NCI-H69 (cell line): Measurements from ENCODE around the gene TMEM233.
A peak's percentile ranks its signal among the peaks of the same experiment; 100 is the strongest.
"Not testable (repeated sequence)": the region's sequence is repeated elsewhere in the genome, so short reads cannot be mapped to it uniquely, and the experiment has no call there.

Source experiments
- DNase-seq: peaks from one replicate; lab custom pipeline; 2025; lab: John Stamatoyannopoulos, UW

Gene TMEM233

DNA sequence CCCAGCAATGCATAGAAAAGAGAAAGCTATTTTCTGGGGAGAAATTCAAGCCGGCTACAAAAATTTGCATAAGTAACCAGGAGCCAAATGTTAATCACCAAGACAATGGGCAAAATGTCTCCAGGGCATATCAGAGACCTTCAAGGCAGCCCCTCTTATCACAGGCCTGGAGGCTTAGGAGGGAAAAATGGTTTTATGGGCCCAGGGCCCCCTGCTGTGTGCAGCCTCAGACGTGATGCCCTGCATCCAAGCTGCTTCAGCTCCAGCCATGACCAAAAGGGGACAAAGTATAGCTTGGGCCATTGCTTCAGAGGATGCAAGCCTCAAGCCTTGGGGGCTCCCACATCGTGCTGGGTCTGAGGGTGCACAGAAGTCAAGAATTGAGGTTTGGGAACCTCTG lies 15.8 kb downstream of the TMEM233 start:
- no peak for DNase-seq

DNA sequence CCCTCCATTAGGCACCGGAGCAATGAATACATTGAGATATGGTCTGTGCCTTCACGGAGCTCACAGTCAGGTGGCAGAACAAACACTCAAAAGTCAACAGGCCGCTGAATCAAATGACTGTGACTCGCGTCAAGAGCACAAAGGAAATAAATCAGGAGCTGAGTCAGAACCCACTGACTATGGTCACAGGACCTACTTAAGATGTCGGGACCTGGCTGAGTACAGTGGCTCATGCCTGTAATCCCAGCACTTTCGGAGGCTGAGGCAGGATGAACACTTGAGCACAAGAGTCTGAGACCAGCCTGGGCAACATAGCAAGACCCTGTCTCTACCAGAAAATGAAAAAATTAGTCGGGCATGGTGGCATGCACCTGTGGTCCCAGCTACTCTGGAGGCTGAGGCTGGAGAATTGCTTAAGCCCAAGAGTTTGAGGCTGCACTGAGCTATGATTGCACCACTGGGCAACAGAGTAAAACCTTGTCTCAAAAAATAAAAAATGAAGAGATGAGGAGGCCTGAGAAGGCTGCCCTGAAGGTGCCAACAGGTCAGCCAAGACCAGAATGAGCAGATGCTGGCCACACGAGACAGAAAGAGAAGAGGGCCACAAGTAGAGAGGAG lies 19.9 kb downstream of the TMEM233 start:
- peak; percentile 13 for DNase-seq

DNA sequence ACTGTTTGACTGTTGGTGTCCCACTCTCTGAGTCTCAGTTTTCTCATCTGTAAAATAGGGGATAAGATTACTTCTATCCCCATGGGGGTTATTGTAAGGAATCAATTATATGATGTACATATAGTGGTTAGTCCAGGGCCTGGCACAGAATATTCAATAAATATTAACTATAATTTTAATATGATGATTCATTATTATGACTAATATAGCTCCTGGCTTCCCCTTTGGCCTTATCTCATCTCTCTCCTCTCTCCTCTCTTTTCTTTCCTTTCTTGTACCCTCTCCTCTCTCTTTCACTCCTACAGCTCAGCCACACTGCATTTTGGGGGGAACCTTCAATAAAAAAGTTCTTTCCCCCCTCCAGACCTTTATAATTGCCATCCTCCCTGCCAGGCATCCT lies 21.1 kb downstream of the TMEM233 start:
- DNase-seq: no peak

DNA sequence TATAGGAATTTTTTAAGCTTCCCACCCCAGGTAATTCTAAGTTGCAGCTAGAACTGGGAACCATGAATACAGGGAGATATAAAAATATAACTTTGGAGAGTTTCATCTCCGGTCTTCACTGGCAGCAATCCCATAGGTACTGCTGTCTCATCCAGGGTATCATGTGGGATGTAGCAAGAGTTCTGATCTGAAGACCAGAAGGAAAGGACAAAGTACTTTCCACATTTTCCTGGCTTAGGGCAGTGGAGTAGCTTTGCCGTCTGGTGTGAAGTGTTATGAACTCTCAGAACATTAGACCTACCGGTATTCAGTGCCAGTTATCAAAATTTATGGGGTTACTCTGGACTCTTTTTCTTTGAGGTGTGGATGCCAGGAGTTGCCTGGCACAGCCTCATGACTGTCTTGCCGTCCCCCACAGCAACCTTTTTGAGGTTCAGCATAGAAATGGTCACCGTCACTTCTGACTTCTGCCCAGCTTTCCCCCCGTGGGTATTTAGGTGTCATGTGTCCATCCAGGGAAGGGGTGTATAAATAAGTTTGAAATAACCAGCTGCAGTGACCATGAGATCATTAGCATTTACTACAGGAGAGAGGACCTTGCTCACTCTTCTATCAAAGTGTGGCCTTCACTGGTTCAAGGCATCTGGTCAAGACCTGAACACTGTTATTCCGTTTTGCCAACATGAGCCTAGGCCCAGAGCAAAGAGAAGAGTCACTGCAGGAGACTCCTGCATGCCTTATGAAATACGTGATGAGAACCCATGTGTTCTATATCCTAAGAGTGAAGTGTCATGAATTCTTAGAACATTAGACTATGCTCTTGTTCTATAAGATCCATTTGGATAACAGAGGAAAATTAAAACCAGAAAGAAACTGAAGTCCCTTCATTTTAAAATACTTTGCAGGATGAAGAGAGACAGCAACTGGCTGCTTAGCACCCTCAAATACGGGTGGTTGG lies 22.2 kb downstream of the TMEM233 start:
- DNase-seq: no peak

DNA sequence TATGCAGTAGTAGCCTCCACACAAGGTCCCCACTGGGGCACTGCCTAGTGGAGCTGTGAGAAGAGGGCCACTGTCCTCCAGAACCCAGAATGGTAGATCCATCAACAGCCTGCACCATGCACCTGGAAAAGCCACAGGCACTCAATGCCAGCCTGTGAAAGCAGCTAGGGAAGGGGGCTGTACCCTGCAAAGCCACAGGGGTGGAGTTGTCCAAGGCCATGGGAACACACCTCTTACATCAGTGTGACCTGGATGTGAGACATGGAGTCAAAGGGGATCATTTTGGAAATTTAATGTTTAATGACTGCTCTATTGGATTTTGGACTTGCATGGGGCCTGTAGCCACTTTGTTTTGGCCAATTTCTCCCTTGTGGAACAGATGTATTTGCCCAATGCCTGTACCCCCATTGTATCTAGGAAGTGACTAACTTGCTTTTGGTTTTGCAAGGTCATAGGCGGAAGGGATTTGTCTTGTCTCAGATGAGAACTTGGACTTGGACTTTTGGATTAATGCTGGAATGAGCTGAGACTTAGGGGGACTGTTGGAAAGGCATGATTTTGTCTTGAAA lies 24.8 kb downstream of the TMEM233 start:
- not testable (repeated sequence) for DNase-seq

DNA sequence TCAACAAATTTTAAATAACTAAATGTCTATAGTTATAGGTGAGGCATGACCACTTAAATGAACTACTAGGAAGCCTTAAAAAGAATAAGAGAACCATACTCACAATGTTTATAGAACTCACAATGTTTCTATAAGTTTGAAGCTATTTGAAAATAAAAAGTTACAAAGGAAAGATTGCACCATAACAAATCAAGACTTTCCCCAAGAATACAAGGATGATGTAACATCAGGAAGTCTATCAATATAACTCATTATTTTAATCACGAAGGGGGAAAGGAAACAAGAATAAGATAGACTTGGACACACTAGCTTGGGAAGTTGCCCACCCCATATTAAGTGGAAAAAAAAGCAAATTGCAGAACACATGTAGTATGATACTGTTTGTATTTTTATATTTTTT lies 26.9 kb downstream of the TMEM233 start:
- no peak for DNase-seq

DNA sequence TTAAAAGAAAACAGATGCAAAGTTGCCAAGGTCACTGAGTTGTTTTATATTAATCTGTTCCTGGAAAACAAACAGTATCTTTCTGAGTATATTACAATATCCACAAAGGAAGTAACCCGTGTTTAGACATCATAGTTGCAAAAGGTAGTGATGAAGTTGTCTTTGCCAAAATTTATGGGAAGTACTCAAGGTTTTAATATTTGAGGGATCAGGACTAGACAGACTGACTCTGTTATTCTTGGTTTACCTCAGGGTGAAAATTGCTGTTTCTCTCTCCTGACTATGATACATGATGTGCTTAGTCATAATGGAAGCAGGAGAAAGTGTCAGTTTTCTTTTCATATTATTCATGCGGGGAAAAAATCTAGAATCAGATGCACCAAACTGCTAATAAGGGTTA lies 28.3 kb downstream of the TMEM233 start:
- DNase-seq: no peak

DNA sequence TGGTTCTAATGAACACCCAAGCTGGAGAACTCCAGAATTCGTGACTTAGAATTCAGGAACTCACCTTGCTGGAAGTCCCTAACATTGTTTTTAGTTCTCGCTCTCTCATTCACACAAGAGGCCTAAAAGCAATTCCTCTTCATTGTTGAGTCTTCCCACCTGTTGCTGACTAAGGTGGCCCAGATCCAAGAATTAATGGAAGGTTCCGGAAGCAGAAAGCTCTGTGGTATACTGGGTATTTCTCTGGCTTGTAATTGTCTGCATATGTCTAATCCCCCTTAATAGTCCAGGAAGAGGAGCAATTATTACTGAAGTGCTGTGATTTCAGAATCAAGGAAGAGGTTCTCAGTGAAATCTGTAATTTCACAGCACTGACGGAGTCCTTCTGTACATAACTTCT lies 31.4 kb downstream of the TMEM233 start:
- DNase-seq: peak; percentile 79

DNA sequence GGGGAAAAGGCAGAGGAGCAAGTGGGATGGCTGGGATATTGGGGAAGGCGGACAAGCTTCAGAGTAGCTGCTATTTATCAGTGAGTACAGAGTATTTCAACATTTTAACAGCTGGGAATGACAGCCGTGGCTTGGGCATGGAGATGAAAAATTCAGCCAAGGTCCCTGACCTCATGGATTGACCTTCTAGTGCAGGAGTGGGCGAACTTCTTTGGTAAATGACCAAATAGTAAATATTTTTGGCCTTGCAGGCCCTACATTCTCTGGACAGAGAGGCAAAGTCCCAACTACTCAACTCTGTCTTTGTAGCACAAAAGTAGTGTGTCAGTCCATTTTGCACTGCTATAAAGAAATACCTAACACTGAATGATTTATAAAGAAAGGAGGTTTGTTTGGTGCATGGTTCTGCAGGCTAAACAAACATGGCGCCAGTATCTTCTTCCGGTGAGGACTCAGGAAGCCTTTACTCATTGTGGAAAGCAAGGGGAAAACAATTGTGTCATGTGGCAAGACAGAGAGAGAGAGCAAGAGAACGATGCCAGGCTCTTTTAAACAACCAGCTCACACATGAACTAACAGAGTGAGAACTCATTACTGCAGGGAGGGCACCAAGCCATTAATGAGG lies 33.6 kb downstream of the TMEM233 start:
- DNase-seq: no peak

DNA sequence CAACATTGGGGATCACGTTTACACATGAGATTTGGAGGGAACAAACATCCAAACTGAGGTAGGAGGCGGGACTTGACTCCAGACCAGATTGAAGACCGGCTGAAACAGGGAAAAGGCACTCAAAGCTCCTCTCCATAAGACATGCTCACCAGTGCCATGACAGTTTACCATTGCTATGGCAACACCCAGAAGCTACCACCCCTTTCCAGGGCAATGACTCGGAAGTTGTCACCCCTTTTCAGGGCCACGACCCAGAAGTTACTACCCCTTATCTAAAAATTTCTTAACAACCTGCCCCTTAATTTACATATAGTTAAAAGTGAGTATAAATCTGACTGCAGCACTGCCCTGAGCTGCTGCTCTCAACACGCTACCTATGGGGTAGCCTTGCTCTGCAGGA lies 34.1 kb downstream of the TMEM233 start:
- DNase-seq: no peak

DNA sequence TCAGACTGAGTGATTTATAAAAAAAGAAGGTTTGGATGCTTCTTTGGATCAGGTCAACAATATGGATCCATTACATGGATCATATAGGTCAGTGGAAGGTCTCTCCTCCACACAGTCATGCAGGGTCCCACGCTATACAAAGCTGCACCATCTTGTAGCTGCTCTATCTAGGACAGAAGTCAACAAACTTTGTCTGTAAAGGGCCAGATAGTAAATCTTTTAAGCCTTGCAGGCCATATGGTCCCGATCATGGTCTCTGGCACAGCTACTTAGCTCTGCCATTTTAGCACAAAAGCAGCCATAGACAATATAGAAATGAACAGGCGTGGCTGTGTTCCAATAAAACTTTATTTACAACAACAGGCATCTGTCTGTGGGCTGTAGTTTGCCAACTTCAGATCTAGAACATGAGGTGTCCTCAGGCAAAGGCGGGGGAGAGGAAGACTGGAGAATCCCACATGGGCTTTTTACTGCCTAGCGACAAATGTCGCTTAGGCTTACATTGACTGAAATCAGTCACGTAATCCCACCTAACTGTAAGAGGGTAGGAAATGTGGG lies 36.7 kb downstream of the TMEM233 start:
- DNase-seq: no peak

DNA sequence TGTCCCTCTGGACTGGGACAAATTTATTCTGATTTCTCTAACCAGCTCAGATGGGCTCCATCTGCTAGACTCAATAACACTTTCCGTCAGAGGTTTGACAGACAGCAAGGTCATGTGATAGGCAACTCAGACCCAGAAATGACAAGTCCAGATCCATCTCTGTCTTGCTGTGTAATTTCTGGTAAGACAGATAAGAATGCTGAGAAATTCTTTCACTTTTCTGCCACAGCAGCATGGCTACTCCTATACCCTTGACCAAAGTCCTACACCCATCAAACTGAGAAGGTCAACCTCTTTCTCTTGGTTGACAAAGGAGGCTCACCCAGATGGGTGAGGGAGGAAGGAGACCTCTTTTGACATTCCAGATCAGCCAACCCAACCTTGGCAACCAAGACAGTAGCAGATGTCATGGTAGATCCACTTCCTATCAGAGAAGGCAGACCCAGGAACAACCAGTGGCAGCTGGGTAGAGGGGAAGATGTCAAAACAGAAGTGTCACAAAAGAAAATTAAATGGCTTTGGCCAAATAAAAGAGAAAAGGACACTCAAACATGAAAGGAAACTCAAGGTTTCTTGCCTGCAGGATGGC lies 37.5 kb downstream of the TMEM233 start:
- DNase-seq: no peak

DNA sequence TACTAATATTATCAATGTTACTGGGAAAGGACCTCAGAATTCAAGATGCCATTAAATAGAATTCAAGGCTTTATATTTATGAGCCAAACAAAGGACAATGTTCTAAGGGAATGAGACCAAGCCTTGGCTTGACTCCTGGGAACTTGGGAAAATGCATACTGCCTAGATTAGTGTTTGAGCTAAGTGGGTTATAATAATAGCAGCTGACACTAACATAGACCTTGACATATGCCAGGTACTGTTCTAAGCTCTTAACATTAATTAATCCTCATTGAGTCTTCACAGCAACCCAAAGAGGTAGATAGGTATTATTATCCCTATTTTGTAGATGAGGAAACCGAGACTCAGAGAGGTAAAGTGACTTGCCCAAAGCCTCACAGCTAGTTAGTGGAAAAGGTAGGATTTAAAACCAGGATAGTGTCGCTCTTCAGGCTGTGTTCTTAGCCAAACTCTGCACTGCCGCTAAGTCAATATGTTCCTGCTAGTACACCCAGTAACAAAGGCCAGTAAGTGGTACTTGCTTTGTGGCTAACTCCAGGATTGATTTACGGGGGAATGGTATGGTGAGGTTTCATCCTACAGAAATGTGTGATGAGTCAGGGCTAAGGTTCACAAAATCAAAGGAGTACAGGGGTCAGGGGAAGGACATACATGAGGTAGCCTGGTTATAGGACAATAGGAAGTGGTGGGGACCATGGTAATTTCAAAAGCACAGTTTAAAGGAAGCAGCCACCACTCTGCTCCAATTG lies 38.5 kb downstream of the TMEM233 start:
- DNase-seq: no peak

DNA sequence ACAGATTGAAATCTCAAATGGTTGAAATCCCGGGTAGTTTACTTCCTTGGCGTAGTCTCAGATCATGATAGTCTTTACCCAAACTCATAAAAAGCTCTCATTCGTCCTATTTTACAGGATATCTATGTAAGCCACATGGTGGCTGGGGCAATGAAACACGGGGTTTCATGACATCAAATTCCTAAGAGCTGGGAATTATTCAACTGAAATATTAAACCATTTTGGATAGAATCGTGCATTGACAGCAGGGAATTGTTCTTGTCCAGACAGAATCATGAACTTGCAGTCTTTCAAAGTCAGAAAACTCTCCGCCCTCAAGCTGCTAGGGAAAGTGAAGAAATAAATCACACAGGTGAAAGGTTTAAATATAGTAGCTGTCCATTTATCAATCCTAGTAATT lies 41.2 kb downstream of the TMEM233 start:
- DNase-seq: no peak

DNA sequence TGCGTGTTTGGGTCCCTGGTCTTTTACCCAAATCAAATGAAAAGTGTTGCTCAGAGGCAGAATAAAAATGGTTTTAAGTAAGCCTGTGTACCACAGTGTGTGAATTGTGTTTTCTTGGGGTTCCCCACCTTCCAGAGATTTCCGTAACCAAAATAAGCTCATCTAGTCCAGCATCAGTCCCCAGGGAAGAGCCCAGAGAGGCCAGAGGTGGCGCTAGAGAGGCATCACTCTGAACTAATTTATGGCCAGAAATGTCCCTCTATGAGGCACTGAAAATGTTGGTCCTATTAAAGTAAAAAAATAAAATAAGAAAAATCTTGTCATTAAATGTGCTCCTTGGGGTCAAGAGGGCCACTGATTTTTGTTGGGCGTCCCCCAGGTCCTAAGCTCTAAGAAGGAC lies 49.4 kb downstream of the TMEM233 start:
- peak; percentile 12 for DNase-seq

DNA sequence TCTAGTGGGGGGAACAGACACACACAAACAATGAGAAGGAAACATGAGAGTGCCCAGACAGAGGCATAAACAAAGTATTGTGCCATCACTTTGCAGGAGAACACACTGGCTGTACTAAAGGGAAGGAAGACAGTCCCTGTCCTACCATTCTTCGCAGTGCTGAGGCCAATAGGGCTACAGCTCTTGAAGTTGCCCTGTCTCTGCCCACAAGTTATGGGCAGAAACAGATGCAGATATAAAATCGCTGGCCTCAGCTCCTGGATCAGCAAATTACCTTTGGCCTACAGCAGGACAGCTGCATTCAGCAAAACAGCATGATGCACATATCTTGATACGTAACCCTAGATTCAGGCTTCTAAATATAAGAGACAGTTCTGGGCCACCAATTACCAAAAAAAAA lies 51.4 kb downstream of the TMEM233 start:
- DNase-seq: no peak

DNA sequence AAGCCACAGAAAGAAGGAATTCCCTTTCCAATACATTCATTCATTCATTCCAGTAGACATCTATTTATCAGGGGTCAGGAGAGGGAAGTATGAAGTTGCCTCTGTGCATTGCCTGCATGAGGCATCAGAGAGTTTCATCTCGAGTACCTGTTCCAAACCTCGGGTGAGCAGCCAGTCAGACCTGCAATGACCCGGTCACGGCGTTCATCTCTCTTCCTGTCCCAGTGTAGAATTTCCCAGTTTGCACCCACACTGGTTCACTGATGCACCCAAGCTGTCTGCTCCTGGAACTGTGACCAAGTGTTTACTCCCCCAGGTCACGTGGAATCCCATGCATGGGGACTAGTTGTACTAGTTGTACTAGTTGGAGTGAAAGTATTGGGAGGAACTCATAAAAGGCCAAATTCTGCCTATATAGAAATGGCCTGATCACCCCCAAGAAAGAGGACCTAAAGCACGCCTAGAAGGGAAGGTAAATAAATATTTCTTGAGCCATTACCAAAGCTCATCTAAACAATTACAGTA lies 52.0 kb downstream of the TMEM233 start:
- DNase-seq: no peak

DNA sequence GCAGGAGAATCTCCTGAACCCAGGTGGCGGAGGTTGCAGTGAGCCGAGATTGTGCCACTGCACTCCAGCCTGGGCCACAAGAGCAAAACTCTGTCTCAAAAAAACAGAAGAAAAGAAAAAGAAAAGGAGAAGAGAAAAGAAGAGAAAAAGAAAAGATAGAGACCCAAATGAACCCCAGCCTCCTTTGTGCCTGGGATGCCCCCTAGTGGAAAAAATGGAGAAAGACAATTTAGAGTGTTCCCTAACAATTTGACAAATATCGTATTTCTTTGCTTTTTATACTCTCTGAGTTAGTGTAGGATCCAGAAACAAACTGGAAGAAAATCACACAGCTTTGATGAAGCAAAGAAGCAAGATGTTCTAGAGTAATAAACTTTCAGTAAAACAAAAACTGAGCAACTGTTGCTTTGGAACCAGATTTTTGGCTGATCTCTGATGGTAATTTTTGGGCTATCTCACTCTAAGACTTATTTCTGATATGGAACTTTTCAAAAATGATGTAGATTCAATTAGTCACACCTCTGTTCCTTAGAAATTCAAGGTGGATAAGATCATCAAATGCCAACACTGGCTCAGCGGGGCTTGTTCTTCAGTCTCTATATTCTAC lies 55.7 kb downstream of the TMEM233 start:
- DNase-seq: peak; percentile 44

DNA sequence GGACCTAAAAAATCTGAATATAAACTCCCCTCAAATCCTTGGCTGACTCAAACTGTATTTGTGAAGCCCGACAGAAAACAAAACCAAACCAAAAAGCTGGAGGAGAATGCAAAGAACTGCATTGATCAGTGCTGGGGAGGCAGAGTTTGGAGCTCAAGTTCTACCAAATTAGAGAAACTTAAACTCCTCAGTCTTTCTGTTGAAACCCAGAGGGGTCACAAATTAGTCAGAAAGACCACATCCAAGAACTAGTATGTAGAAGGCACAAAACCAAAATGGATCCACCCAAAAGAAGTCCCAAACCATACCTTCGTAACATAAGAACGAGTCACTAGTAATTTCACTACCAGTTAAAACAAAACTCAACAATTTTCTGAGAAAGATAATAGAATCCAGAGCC lies 59.1 kb downstream of the TMEM233 start:
- no peak for DNase-seq

DNA sequence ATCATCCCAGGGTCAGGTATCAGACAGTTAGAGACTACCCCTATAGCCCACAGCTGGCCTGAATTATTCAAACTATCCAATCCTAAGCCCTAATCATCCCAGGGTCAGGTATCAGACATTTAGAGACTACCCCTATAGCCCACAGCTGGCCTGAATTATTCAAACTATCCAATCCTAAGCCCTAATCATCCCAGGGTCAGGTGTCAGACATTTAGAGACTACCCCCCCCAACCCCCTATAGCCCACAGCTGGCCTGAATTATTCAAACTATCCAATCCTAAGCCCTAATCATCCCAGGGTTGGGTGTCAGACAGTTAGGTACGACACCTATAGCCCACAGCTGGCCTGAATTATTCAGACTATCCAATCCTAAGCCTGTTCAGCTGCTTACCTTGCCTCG lies 63.4 kb downstream of the TMEM233 start:
- DNase-seq: not testable (repeated sequence)

DNA sequence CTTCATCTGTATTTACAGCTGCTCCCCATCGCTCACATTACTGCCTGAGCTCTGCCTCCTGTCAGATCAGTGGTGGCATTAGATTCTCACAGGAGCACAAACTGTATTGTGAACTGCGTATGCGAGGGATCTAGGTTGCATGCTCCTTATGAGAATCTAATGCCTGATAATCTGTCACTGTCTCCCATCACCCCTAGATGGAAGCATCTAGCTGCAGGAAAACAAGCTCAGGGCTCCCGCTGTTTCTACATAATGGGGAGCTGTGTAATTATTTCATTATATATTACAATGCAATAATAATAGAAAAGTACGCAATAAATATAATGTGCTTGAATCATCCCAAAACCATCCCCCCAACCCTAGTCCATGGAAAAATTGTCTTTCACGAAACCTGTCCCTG lies 64.6 kb downstream of the TMEM233 start:
- peak; percentile 39 for DNase-seq
